ENCODE data around the gene SH3TC1.

The SH3TC1 gene

DNA sequence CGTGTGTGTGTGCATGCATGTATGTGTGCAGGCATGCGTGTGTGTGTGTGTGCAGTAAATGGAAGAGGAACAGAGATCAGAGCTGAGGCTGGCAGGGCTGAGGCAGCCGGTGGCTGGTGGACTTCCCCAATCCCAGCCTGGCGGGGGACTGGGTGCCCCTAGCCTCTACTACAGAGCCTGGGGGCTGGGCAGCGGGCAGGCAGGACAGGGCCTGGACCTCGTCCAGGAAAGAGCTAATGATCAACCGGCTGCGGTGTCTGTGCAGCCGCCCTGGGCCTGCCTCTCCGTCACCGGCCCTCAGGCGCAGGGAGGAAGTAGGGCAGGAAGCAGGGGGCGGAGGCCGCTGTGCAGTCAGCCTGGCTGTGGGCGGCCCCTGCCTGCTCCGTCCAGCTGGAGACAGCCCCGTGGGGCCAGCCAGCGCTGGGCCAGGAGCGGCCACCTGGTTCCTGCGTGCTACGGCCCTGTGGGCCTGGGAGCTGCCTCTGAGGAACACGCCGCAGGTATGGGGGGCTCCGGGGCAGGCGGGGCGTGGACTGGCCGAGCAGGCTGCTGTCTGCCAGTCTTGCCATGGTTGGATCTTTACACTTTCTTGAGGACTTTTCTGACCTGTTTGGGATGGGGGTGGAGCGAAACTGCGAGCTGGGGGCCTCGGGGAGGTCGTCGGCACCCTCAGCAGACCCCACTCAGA lies at the start of gene SH3TC1:
SH3TC1 (plus strand) TSS at position 385 of the 688 bp plus-strand sequence. CDS start 5,905 bp downstream, outside the sequence.
- Histone ChIP-seq H3K36me3 (no peaks in the 10 kb centered on the region), H3K4me1 (ENCODE audit: control insufficient read depth in 1 of 2, insufficient read depth in 1 of 2, low read depth in 1 of 2, low read length in 1 of 2) (peaks cover 30 to 34% of the 10 kb centered on the region in 2 experiments), H3K4me3 (ENCODE audit: low read depth in 1 of 2, low read length in 1 of 2) (peak within 1 kb of the TSS; percentile 48 to 56), H3K27ac (peak within 1 kb of the TSS; percentile 75), H3K27me3 (peaks cover 83% of the 10 kb centered on the region), H3K9me3 (no peaks in the 10 kb centered on the region)
- TF ChIP-seq, protein P1, sequence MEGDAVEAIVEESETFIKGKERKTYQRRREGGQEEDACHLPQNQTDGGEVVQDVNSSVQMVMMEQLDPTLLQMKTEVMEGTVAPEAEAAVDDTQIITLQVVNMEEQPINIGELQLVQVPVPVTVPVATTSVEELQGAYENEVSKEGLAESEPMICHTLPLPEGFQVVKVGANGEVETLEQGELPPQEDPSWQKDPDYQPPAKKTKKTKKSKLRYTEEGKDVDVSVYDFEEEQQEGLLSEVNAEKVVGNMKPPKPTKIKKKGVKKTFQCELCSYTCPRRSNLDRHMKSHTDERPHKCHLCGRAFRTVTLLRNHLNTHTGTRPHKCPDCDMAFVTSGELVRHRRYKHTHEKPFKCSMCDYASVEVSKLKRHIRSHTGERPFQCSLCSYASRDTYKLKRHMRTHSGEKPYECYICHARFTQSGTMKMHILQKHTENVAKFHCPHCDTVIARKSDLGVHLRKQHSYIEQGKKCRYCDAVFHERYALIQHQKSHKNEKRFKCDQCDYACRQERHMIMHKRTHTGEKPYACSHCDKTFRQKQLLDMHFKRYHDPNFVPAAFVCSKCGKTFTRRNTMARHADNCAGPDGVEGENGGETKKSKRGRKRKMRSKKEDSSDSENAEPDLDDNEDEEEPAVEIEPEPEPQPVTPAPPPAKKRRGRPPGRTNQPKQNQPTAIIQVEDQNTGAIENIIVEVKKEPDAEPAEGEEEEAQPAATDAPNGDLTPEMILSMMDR (IDR thresholded peaks at IDR 0.05): no peak

DNA sequence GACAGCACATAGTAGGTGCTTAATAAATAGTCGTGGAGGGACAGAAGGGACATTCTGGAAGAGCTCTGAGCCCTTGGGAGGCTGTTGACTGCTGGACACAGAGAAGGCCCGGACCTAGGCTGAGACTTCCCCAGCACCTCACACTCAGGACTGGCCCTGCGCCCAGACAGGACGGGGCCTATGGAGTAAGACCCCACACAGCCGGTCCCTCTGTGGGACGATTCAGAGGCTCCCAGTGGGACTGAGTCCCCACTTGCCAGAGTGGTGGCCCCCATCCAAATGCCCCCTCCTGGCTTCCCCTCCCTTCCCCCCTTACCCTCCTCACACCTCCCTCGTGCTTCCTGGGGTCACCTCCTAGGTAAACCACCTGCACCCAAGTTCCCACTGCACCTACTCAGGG lies 49.4 kb upstream of the SH3TC1 start:
- H3K4me1 ChIP-seq (ENCODE audit: control insufficient read depth in 1 of 2, insufficient read depth in 1 of 2, low read depth in 1 of 2, low read length in 1 of 2): no peaks in the 10 kb centered on the region
- H3K27ac ChIP-seq: no peak overlapping the region
- TF ChIP-seq, protein P1 (IDR thresholded peaks at IDR 0.05): no peak
- peaks cover 50% of the 10 kb centered on the region for H3K27me3 ChIP-seq
- no peak overlapping the region for H3K4me3 ChIP-seq (ENCODE audit: low read depth in 1 of 2, low read length in 1 of 2)
- no peaks in the 10 kb centered on the region for H3K9me3 ChIP-seq
- no peaks in the 10 kb centered on the region for H3K36me3 ChIP-seq

DNA sequence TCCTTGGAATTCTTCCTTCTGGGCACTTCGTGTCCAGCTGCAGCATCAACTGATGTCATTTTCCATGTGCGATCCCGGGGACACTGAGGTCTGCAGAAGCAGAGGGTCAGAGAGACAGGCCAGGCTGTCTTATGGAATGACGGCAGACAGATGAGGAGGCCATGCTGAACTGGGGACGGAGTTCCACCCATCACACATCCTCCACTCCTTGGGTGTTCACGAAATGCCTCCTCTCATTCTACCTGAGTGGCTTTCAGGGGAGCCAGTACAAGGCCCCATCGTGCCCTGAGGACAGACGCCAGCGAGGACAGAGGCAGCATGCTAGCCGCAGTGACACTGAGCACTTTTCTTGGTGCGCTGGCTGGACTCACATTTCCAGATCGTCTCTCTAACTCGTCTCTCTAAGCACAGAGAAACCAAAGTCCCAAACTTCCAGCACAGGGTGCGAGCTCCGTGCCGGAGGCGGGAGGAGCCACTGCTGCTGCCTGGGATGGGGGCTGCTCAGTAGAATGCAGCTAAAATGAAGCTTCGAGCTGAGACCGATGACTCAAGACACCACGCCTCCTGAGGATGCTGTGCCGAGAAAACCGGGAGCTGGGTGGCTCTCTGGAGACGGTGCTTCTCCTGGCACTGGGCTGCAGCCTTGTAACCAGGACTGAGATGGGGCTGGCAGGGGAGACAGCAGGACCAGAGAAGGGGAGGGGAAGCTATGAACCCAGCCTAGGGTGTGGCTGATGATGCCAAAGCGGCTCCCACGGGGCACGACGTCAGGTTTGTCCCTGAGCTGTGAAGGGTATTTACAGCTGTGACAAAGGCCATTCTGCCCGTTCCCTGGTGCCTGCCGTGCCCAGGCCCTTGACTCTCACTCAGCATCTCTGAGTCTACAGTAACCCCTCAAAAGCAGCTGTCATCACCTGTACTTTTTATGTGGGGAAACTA lies 48.7 kb upstream of the SH3TC1 start:
- no peak overlapping the region for H3K4me3 ChIP-seq (ENCODE audit: low read depth in 1 of 2, low read length in 1 of 2)
- H3K9me3 ChIP-seq: no peaks in the 10 kb centered on the region
- H3K4me1 ChIP-seq (ENCODE audit: control insufficient read depth in 1 of 2, insufficient read depth in 1 of 2, low read depth in 1 of 2, low read length in 1 of 2): no peaks in the 10 kb centered on the region
- no peak overlapping the region for H3K27ac ChIP-seq
- peaks cover 50% of the 10 kb centered on the region for H3K27me3 ChIP-seq
- H3K36me3 ChIP-seq: no peaks in the 10 kb centered on the region
- TF ChIP-seq, protein P1 (IDR thresholded peaks at IDR 0.05): no peak

DNA sequence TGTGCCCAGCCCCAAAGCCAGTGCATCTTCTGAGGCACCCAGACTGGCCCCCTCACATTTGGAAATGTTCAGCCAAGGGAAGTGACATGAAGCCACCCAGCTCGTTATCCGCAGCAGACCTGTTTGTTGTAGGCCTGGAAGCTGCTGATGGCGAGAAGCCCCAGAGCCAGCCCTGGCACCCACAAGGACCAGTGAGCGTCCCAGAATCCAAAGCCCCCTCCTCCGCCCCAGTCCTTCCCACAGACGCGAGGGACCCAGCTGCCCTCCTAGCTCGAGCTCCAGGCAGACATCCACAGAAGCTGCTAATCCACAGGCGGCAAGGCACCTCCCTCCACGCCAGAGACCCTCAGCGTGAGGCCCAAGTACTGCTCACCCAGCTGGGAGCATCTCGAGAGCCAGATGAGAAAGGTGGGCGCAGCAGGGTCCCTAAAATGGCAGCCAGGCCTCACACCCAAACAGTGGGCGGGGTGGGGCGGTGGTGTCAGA lies 47.9 kb upstream of the SH3TC1 start:
- TF ChIP-seq, protein P1 (IDR thresholded peaks at IDR 0.05): no peak
- Histone ChIP-seq H3K4me1 (ENCODE audit: control insufficient read depth in 1 of 2, insufficient read depth in 1 of 2, low read depth in 1 of 2, low read length in 1 of 2) (no peaks in the 10 kb centered on the region), H3K27ac (no peak overlapping the region), H3K9me3 (no peaks in the 10 kb centered on the region), H3K27me3 (peaks cover 50% of the 10 kb centered on the region), H3K36me3 (no peaks in the 10 kb centered on the region), H3K4me3 (ENCODE audit: low read depth in 1 of 2, low read length in 1 of 2) (no peak overlapping the region)

DNA sequence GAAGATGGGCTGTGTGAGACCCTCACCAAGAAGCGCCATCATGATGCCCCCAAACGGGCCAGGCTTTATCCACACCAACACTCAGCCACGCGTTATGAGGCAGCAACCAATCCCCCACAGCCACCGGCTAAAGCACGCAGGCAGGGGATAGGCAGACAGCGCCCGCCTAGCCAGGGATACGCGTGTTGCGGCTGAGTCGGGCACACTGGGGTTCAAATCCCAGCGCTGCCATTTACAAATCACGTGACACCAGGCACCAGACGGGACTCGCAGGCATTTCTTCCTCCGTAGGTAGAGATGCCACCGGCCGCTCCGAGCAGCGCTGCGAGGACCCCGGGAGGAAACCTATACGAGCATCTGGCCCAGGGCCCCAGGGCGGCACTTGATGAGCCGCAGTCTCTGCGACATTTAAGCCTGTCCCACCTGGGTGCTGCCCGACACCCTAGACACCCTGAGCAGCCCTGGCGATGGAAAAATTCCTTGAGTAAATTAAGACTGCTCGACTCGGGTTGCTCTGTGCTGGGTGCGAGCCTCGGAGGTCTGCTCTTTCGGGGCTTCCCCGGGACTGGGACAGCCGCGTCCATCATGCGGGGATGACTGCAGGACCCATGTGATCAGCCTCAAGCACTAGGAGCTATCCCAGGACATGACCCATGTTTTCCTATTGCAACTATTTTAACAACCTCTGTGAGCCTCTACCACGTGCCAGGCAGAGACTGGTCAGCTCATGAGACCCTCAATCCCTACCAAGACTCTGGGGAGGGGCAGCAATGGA lies 46.8 kb upstream of the SH3TC1 start:
- TF ChIP-seq, protein P1 (IDR thresholded peaks at IDR 0.05): no peak
- Histone ChIP-seq H3K4me1 (ENCODE audit: control insufficient read depth in 1 of 2, insufficient read depth in 1 of 2, low read depth in 1 of 2, low read length in 1 of 2) (no peaks in the 10 kb centered on the region), H3K4me3 (ENCODE audit: low read depth in 1 of 2, low read length in 1 of 2) (no peak overlapping the region), H3K27me3 (peaks cover 50% of the 10 kb centered on the region), H3K9me3 (no peaks in the 10 kb centered on the region), H3K36me3 (no peaks in the 10 kb centered on the region), H3K27ac (no peak overlapping the region)
